Neuronal stem cell (in vitro differentiated cells): ENCODE results near the gene CCDC124.
A peak's percentile ranks its signal among the peaks of the same experiment; 100 is the strongest.

Experiments
- DNase-seq: peaks from one replicate; pipeline ENCODE4 v3.0.0-alpha.2; 2013; ENCODE audit warnings: low spot score
- H2AFZ ChIP-seq: one replicate; pipeline ENCODE4 v1.6.1; 2013; ENCODE audit warnings: mild to moderate bottlenecking, low read length, inconsistent platforms
- H2AK5ac ChIP-seq: 2 replicates; pipeline ENCODE4 v1.6.1; 2013; ENCODE audit warnings: low read depth, mild to moderate bottlenecking, inconsistent platforms, low read length, moderate library complexity, mixed read lengths
- H2BK120ac ChIP-seq: 2 replicates; pipeline ENCODE4 v1.6.1; 2013; ENCODE audit warnings: low read depth, mild to moderate bottlenecking, inconsistent platforms, low read length, moderate library complexity, mixed read lengths
- H2BK12ac ChIP-seq: one replicate; pipeline ENCODE4 v1.6.1; 2013; ENCODE audit warnings: low read length, inconsistent platforms
- H2BK15ac ChIP-seq: 2 replicates; pipeline ENCODE4 v1.6.1; 2013; ENCODE audit warnings: mild to moderate bottlenecking, low read length, inconsistent platforms, mixed read lengths
- H2BK5ac ChIP-seq: one replicate; pipeline ENCODE4 v1.6.1; 2013; ENCODE audit warnings: inconsistent platforms, mild to moderate bottlenecking, low read length, moderate library complexity
- H3K14ac ChIP-seq: one replicate; pipeline ENCODE4 v1.6.1; 2013; ENCODE audit warnings: low read length, inconsistent platforms
- H3K18ac ChIP-seq: 2 replicates; pipeline ENCODE4 v1.6.1; 2013; ENCODE audit warnings: low read length, inconsistent platforms
- H3K23ac ChIP-seq: 2 replicates; pipeline ENCODE4 v1.6.1; 2013; ENCODE audit warnings: low read depth, mild to moderate bottlenecking, mixed read lengths, low read length, inconsistent platforms; ENCODE audit not compliant: poor library complexity
- H3K27ac ChIP-seq: replicated peaks from 3 replicates; pipeline ENCODE4 v1.5.1; 2013; ENCODE audit warnings: low read length, inconsistent platforms
- H3K27me3 ChIP-seq, 3 experiments: 2 replicates each; pipeline ENCODE4 v1.6.1; 2013; ENCODE audit warnings: low read length in 3 of 3, mild to moderate bottlenecking in 2 of 3, inconsistent platforms in 1 of 3, low read depth in 1 of 3, mixed read lengths in 1 of 3, moderate library complexity in 1 of 3; ENCODE audit not compliant: control insufficient read depth in 3 of 3, insufficient read depth in 3 of 3
- H3K36me3 ChIP-seq, 2 donors: replicated peaks in 1 of 2; 2 replicates each; pipeline ENCODE4 v1.6.1; 2013; ENCODE audit warnings: low read length in 2 of 2; ENCODE audit not compliant: control insufficient read depth in 2 of 2, insufficient read depth in 2 of 2
- H3K4ac ChIP-seq: 2 replicates; pipeline ENCODE4 v1.6.1; 2013; ENCODE audit warnings: inconsistent platforms, mild to moderate bottlenecking, low read length, moderate library complexity
- H3K4me1 ChIP-seq, 2 donors: 1 replicate in 1 of 2; 2 replicates in 1 of 2; pipeline ENCODE4 v1.6.1; 2013; ENCODE audit warnings: low read length in 2 of 2, low read depth in 1 of 2; ENCODE audit not compliant: control insufficient read depth in 2 of 2, insufficient read depth in 1 of 2
- H3K4me2 ChIP-seq: one replicate; pipeline ENCODE4 v1.6.1; 2013; ENCODE audit warnings: mild to moderate bottlenecking, low read length, inconsistent platforms; ENCODE audit not compliant: insufficient read depth, poor library complexity, severe bottlenecking
- H3K4me3 ChIP-seq, 2 donors: 2 replicates each; pipeline ENCODE4 v1.5.1; 2013; ENCODE audit warnings: low read length in 2 of 2, mild to moderate bottlenecking in 2 of 2, inconsistent platforms in 1 of 2, moderate library complexity in 1 of 2
- H3K79me1 ChIP-seq: one replicate; pipeline ENCODE4 v1.6.1; 2013; ENCODE audit warnings: low read depth, mild to moderate bottlenecking, inconsistent platforms, low read length, moderate library complexity
- H3K9ac ChIP-seq: one replicate; pipeline ENCODE4 v1.6.1; 2013; ENCODE audit warnings: mild to moderate bottlenecking, low read depth, low read length, inconsistent platforms; ENCODE audit not compliant: poor library complexity
- H3K9me3 ChIP-seq, 2 donors: replicated peaks in 1 of 2; 2 replicates each; pipeline versions ENCODE3 to v1.6.1; 2013; ENCODE audit warnings: low read length in 2 of 2, mild to moderate bottlenecking in 2 of 2, inconsistent platforms in 1 of 2, low read depth in 1 of 2, mixed read lengths in 1 of 2, moderate library complexity in 1 of 2; ENCODE audit not compliant: control insufficient read depth in 2 of 2, insufficient read depth in 1 of 2
- H4K8ac ChIP-seq: one replicate; pipeline ENCODE4 v1.6.1; 2013; ENCODE audit warnings: low read depth, mild to moderate bottlenecking, inconsistent platforms, low read length, moderate library complexity
- H4K91ac ChIP-seq: one replicate; pipeline ENCODE4 v1.6.1; 2013; ENCODE audit warnings: low read length, low read depth, mild to moderate bottlenecking, inconsistent platforms; ENCODE audit not compliant: poor library complexity
- WGBS, 2 donors: extraction: QIAGEN DNeasy Blood & Tissue Kit; methylation state at CpG; one replicate each; pipeline ENCODE4 v1.1.7; 2013; ENCODE audit warnings: missing lambda C conversion rate in 2 of 2, mixed read lengths in 1 of 2; ENCODE audit not compliant: insufficient read length in 2 of 2, insufficient replicate concordance in 1 of 2; ENCODE audit errors: extremely low coverage in 2 of 2; 5-methylcytosine and 5-hydroxymethylcytosine counted together

Gene CCDC124

GRCh38 chr19:17902701-17903100 lies 30.1 kb upstream of the CCDC124 start:
- no peak for DNase-seq

DNA sequence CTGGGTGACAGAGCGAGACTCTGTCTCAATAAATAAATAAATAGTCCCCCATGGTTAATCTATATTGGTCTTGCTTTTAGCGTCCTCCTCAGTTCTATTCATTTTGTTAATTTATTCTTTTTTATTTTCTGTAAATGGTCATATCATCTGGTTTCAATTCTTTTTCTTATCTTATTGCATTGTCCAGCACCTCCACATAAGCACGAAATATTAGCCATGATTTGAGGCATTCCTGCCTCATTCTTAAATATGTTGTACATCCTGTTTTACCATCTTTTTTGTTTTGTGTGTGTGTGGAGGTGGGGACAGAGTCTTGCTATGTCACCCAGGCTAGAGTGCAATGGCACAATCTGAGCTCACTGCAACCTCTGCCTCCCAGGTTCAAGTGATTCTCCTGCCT lies 24.6 kb upstream of the CCDC124 start:
- no peaks in the 10 kb centered on the region for H3K36me3 ChIP-seq
- no peak overlapping the region for H3K27ac ChIP-seq
- H2AFZ ChIP-seq: no peak overlapping the region
- H2AK5ac ChIP-seq: no peak overlapping the region
- DNase-seq: no peak
- peaks cover 0 to 2% of the 10 kb centered on the region in 2 donors for H3K9me3 ChIP-seq
- H3K27me3 ChIP-seq: peaks cover 0 to 3% (median 0%) of the 10 kb centered on the region in 3 experiments
- no peak overlapping the region for H2BK12ac ChIP-seq
- no peak overlapping the region for H3K4ac ChIP-seq
- no peak overlapping the region for H4K91ac ChIP-seq
- H3K9ac ChIP-seq: no peak overlapping the region
- no peak overlapping the region for H3K23ac ChIP-seq
- no peak overlapping the region for H4K8ac ChIP-seq
- H2BK5ac ChIP-seq: no peak overlapping the region
- no peak overlapping the region for H2BK120ac ChIP-seq
- H3K18ac ChIP-seq: no peak overlapping the region
- no peak overlapping the region for H2BK15ac ChIP-seq
- no peak overlapping the region for H3K4me2 ChIP-seq
- no peaks in the 10 kb centered on the region for H3K79me1 ChIP-seq
- no peak overlapping the region for H3K14ac ChIP-seq
- no peak overlapping the region for H3K4me3 ChIP-seq
- no CpG with 5 or more reads among the region's 3 CpGs for WGBS, 2 donors
- H3K4me1 ChIP-seq: peaks cover 0 to 5% of the 10 kb centered on the region in 2 donors

More at GRCh38 chr19:17902701-17903100, 30.1 kb upstream of the CCDC124 start:
- Histone ChIP-seq H3K4ac (no peak overlapping the region), H2BK5ac (no peak overlapping the region), H2BK120ac (no peak overlapping the region), H3K27me3 (no peaks in the 10 kb centered on the region), H4K91ac (no peak overlapping the region), H3K4me1 (no peaks in the 10 kb centered on the region), H3K23ac (no peak overlapping the region), H3K27ac (no peak overlapping the region), H3K4me3 (no peak overlapping the region), H2BK15ac (no peak overlapping the region), H4K8ac (no peak overlapping the region), H3K18ac (no peak overlapping the region), H3K14ac (no peak overlapping the region), H3K9ac (no peak overlapping the region), H3K79me1 (no peaks in the 10 kb centered on the region), H3K36me3 (no peaks in the 10 kb centered on the region), H3K9me3 (peaks cover 0 to under 1% of the 10 kb centered on the region in 2 donors), H2AFZ (no peak overlapping the region), H3K4me2 (no peak overlapping the region), H2AK5ac (no peak overlapping the region), H2BK12ac (no peak overlapping the region)
- no CpG with 5 or more reads among the region's 6 CpGs for WGBS, 2 donors

DNA sequence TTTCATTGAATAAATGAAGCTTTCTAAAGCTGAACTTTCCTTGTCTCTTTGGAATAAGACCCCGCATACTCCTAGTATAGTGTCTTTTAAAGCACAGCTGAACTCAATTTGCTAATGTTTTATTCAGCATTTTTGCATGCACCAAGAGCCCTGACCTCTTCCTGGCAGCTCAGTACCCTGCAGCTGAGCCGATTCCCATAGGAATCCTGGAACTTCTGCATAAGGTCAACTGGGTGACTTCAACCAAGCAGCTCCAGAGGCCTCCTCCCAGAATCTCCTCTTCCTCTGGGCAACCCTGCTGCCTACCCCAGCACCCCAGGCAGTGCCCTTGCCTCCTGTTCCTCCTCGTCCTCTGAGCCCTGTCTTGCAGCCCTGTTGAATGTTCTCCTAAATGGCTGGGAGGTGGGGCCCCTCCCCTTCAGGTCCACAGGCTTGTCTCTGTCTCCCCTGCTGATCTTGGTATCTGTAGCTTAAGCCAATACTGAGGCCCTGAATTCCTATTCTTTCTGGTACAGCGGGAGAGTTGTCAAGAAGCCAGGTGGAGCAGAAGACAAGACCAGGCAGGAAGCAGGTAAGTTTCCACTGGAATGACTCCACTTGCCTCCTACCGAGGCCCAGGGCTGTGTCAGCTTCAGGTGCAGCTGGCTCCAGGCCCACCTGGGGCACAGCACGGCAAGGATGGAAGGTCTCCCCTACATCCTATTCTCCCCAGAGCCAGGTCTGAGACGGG lies 23.6 kb upstream of the CCDC124 start:
- no peak overlapping the region for H3K9ac ChIP-seq
- no peak overlapping the region for H3K23ac ChIP-seq
- no peak overlapping the region for H4K91ac ChIP-seq
- H2AK5ac ChIP-seq: no peak overlapping the region
- H3K4ac ChIP-seq: no peak overlapping the region
- H2BK15ac ChIP-seq: no peak overlapping the region
- peaks cover 0 to 3% (median 0%) of the 10 kb centered on the region in 3 experiments for H3K27me3 ChIP-seq
- peak overlapping the region; percentile 27 for H3K18ac ChIP-seq
- no peaks in the 10 kb centered on the region for H3K36me3 ChIP-seq
- no peak overlapping the region for H3K14ac ChIP-seq
- no CpG with 5 or more reads among the region's 7 CpGs for WGBS, 2 donors
- no peak for DNase-seq
- H3K27ac ChIP-seq: no peak overlapping the region
- no peak overlapping the region for H2BK12ac ChIP-seq
- peak overlapping the region in 1 of 2 donors; percentile 2 for H3K4me3 ChIP-seq
- H2AFZ ChIP-seq: no peak overlapping the region
- no peak overlapping the region for H2BK5ac ChIP-seq
- H3K79me1 ChIP-seq: no peaks in the 10 kb centered on the region
- no peak overlapping the region for H4K8ac ChIP-seq
- peaks cover 2 to 3% of the 10 kb centered on the region in 2 donors for H3K9me3 ChIP-seq
- no peak overlapping the region for H3K4me2 ChIP-seq
- no peak overlapping the region for H2BK120ac ChIP-seq
- H3K4me1 ChIP-seq: peaks cover 0 to 5% of the 10 kb centered on the region in 2 donors

DNA sequence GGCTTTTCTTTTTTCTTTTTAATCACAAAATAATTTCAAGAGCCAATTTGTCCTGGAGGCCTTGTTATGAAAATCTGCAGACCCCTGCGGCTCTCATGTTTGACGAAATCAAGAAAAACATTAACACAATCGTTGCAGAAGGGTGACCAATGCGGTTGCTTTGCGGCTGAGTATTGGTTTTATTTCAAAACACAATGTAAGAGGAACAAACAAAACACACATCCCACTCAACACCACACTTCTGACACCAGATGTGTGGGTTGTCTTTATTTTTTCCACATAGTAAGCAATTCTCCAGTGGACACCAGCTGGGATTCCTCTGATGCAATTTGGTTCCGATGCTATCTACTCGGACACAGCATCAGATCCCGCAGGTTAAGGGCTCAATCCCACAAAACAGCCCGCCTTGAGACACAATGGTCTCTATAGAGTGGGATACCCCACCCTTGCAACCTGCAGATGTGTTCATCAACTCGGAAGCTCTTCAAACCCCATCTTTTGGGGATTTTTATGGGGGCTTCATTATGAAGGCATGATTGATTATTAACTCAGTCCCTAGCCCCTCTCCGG lies 21.9 kb upstream of the CCDC124 start:
- H3K27me3 ChIP-seq: peaks cover 0 to 3% (median 0%) of the 10 kb centered on the region in 3 experiments
- no peak overlapping the region for H3K4me2 ChIP-seq
- H3K9ac ChIP-seq: no peak overlapping the region
- no peak overlapping the region for H2BK15ac ChIP-seq
- H3K4me3 ChIP-seq: no peak overlapping the region
- no CpG with 5 or more reads among the region's 11 CpGs for WGBS, 2 donors
- H2BK120ac ChIP-seq: no peak overlapping the region
- H3K18ac ChIP-seq: no peak overlapping the region
- no peak overlapping the region for H2BK5ac ChIP-seq
- H3K27ac ChIP-seq: no peak overlapping the region
- no peak for DNase-seq
- no peak overlapping the region for H3K4ac ChIP-seq
- peaks cover 2 to 3% of the 10 kb centered on the region in 2 donors for H3K9me3 ChIP-seq
- no peak overlapping the region for H2AFZ ChIP-seq
- no peaks in the 10 kb centered on the region for H3K36me3 ChIP-seq
- no peak overlapping the region for H3K23ac ChIP-seq
- H3K14ac ChIP-seq: no peak overlapping the region
- H2AK5ac ChIP-seq: no peak overlapping the region
- H3K4me1 ChIP-seq: peaks cover 0 to 5% of the 10 kb centered on the region in 2 donors
- H4K8ac ChIP-seq: no peak overlapping the region
- no peak overlapping the region for H2BK12ac ChIP-seq
- no peak overlapping the region for H4K91ac ChIP-seq
- H3K79me1 ChIP-seq: no peaks in the 10 kb centered on the region
